IPS-NIHi7 (cell line): ENCODE results near the gene RSF1.
"Not testable (repeated sequence)": the region's sequence is repeated elsewhere in the genome, so short reads cannot be mapped to it uniquely, and the experiment has no call there.

ENCODE experiments used
- DNase-seq: peaks from one replicate; pipeline ENCODE4 v3.0.0; 2012; ENCODE audit warnings: mixed read lengths; ENCODE audit errors: extremely low spot score

Gene RSF1

GRCh38 chr11:77672264-77672663 is 148.3 kb downstream of the RSF1 start:
- no peak for DNase-seq

- no peak for DNase-seq
Observed at GRCh38 chr11:77669848-77670511, 150.5 kb downstream of the RSF1 start.

GRCh38 chr11:77668760-77669159 is 151.8 kb downstream of the RSF1 start:
- no peak for DNase-seq

- DNase-seq: no peak
Observed at GRCh38 chr11:77665240-77665965, 155.1 kb downstream of the RSF1 start.

GRCh38 chr11:77661670-77662069 is 158.9 kb downstream of the RSF1 start:
- DNase-seq: no peak

- DNase-seq: no peak
Observed at GRCh38 chr11:77660947-77661346, 159.6 kb downstream of the RSF1 start.

- no peak for DNase-seq
Observed at GRCh38 chr11:77658213-77659013, 162.1 kb downstream of the RSF1 start.

GRCh38 chr11:77656362-77656761 is 164.2 kb downstream of the RSF1 start:
- no peak for DNase-seq

- no peak for DNase-seq
Observed at GRCh38 chr11:77654770-77655434, 165.6 kb downstream of the RSF1 start.

- no peak for DNase-seq
Observed at GRCh38 chr11:77650123-77650522, 170.4 kb downstream of the RSF1 start.

GRCh38 chr11:77647654-77648305 is 172.7 kb downstream of the RSF1 start:
- no peak for DNase-seq

GRCh38 chr11:77644887-77645286 is 175.6 kb downstream of the RSF1 start:
- no peak for DNase-seq

GRCh38 chr11:77642228-77642627 is 178.3 kb downstream of the RSF1 start:
- no peak for DNase-seq

GRCh38 chr11:77637345-77638165 is 183.0 kb downstream of the RSF1 start, which contains the start of gene CLNS1A:
Gene CLNS1A (minus strand): TSS chr11:77637794. CDS start chr11:77637714, 80 bp downstream.
- DNase-seq: peak; percentile 82

- peak; percentile 13 for DNase-seq
Observed at GRCh38 chr11:77636731-77637344, 183.7 kb downstream of the RSF1 start.

- not testable (repeated sequence) for DNase-seq
Observed at GRCh38 chr11:77633926-77634325, 186.6 kb downstream of the RSF1 start.

GRCh38 chr11:77630157-77630710 is 190.3 kb downstream of the RSF1 start:
- no peak for DNase-seq

- peak; percentile 27 for DNase-seq
Observed at GRCh38 chr11:77619576-77620198, 200.8 kb downstream of the RSF1 start.

- no peak for DNase-seq
Observed at GRCh38 chr11:77617892-77618291, 202.6 kb downstream of the RSF1 start.
